Left ventricle myocardium inferior (tissue), 1 donor: ENCODE measurements around the gene ZNF682. TPM values are rescaled to one million over a fixed set of nuclear protein-coding genes. Genes with fewer than 3 reads are reported as not detected.
"Not testable (repeated sequence)": the region's sequence is repeated elsewhere in the genome, so short reads cannot be mapped to it uniquely, and the experiment has no call there.

ENCODE experiments used
- DNase-seq: peaks from one replicate; pipeline ENCODE4 v3.0.0-alpha.2; 2020
- H3K27ac ChIP-seq: fragments of 200-600 bp; replicated peaks from 2 replicates; pipeline ENCODE4 v1.8.0; 2021
- H3K27me3 ChIP-seq: fragments of 200-600 bp; 2 replicates; pipeline ENCODE4 v1.8.0; 2021; ENCODE audit warnings: low read depth
- H3K36me3 ChIP-seq: fragments of 200-600 bp; 2 replicates; pipeline ENCODE4 v1.8.0; 2021
- H3K4me1 ChIP-seq: fragments of 200-600 bp; 2 replicates; pipeline ENCODE4 v1.8.0; 2021
- H3K4me3 ChIP-seq: fragments of 200-600 bp; 2 replicates; pipeline ENCODE4 v1.8.0; 2021; ENCODE audit warnings: mild to moderate bottlenecking, moderate library complexity
- H3K9me3 ChIP-seq: fragments of 200-600 bp; replicated peaks from 2 replicates; pipeline ENCODE4 v1.8.0; 2021
- CTCF ChIP-seq: fragments of 200-600 bp; IDR thresholded peaks from 2 replicates; pipeline ENCODE4 v1.8.0; 2021; ENCODE audit warnings: antibody characterized with exemption, mild to moderate bottlenecking, borderline replicate concordance
- intact Hi-C: fragments of 100-400 bp; cut with micrococcal nuclease; formaldehyde crosslinking; loops from one replicate; pipeline ENCODE4 v1.11.0; 2022
- total RNA-seq: library from RNA; stranded (reverse); fragmentation: NEBNext Ultra II Directional; extraction: Animal tissue kit (Norgen Biotek cat#: 25700); gene quantifications from one replicate; pipeline ENCODE4 v1.2.1, GENCODE V29; 2021
- donor health status: DM: no; HTN: yes; CAD: no; lungs with severe emphysema.

The ZNF682 gene
- total RNA-seq, 1 donor from 2014 or later, result 6.4 TPM

GRCh38 chr19:19964416-19964815 lies 74.9 kb downstream of the ZNF682 start:
- H3K36me3 ChIP-seq, result no peaks in the 10 kb centered on the region
- DNase-seq, result no peak
- intact Hi-C loops, result no loop called here
- TF ChIP-seq CTCF, result no peak
- no peak overlapping the region for H3K27ac ChIP-seq
- no peak overlapping the region for H3K4me3 ChIP-seq
- no peaks in the 10 kb centered on the region for H3K4me1 ChIP-seq
- peaks cover 26% of the 10 kb centered on the region for H3K27me3 ChIP-seq
- H3K9me3 ChIP-seq, result peaks cover 41% of the 10 kb centered on the region

- H3K9me3 ChIP-seq, intact Hi-C loops, H3K4me1 ChIP-seq, H3K27ac ChIP-seq, H3K4me3 ChIP-seq, H3K36me3 ChIP-seq: not testable (repeated sequence)
- peak; percentile 86 for TF ChIP-seq CTCF
- DNase-seq, result peak; percentile 68
- H3K27me3 ChIP-seq, result peaks cover 33% of the 10 kb centered on the region
Observed at GRCh38 chr19:19959151-19959799, 80.0 kb downstream of the ZNF682 start.

- H3K27ac ChIP-seq, DNase-seq, H3K36me3 ChIP-seq, intact Hi-C loops, H3K4me1 ChIP-seq, H3K9me3 ChIP-seq, H3K4me3 ChIP-seq: not testable (repeated sequence)
- peaks cover 30% of the 10 kb centered on the region for H3K27me3 ChIP-seq
Observed at GRCh38 chr19:19957766-19958165, 81.5 kb downstream of the ZNF682 start.

GRCh38 chr19:19956434-19957075 lies 82.8 kb downstream of the ZNF682 start:
- H3K27ac ChIP-seq, result no peak overlapping the region
- no peak for TF ChIP-seq CTCF
- intact Hi-C loops, result no loop called here
- no peaks in the 10 kb centered on the region for H3K4me1 ChIP-seq
- peaks cover 20% of the 10 kb centered on the region for H3K27me3 ChIP-seq
- no peak for DNase-seq
- H3K9me3 ChIP-seq, result no peaks in the 10 kb centered on the region
- no peak overlapping the region for H3K4me3 ChIP-seq
- H3K36me3 ChIP-seq, result no peaks in the 10 kb centered on the region

- intact Hi-C loops, result no loop called here
- DNase-seq, result no peak
- Histone ChIP-seq H3K4me1 (no peaks in the 10 kb centered on the region), H3K27me3 (peaks cover 9% of the 10 kb centered on the region), H3K36me3 (no peaks in the 10 kb centered on the region), H3K4me3 (no peak overlapping the region), H3K27ac (no peak overlapping the region), H3K9me3 (no peaks in the 10 kb centered on the region)
- TF ChIP-seq CTCF, result no peak
Observed at GRCh38 chr19:19955208-19955607, 84.1 kb downstream of the ZNF682 start.

Other genes starting within 250 kb of the ZNF682 start
- 10.0 TPM for gene ZNF506, start 217.8 kb downstream of the ZNF682 start, total RNA-seq
- gene ZNF253, start 173.6 kb downstream of the ZNF682 start, total RNA-seq, result 9.2 TPM
- gene ZNF93, start 138.6 kb downstream of the ZNF682 start, total RNA-seq, result 1.3 TPM
- gene ZNF90, start 38.5 kb upstream of the ZNF682 start, total RNA-seq, result 0.66 TPM
- 1.3 TPM for gene ZNF486, start 127.7 kb upstream of the ZNF682 start, total RNA-seq